Trophoblast cell (in vitro differentiated cells and primary cell): ENCODE data around the gene TNNT3.

Source experiments
- DNase-seq, 2 donors: peaks; one replicate each; pipeline ENCODE4 v3.0.0-alpha.2; 2016
- H2AFZ ChIP-seq: 2 replicates; pipeline ENCODE4 v1.6.1; 2013; ENCODE audit warnings: low read length, moderate library complexity, mild to moderate bottlenecking; ENCODE audit not compliant: insufficient read depth, poor library complexity
- H2AK5ac ChIP-seq: 2 replicates; pipeline ENCODE4 v1.6.1; 2013; ENCODE audit warnings: mild to moderate bottlenecking, low read length
- H2BK120ac ChIP-seq: 2 replicates; pipeline ENCODE4 v1.6.1; 2013; ENCODE audit warnings: low read length, mild to moderate bottlenecking, moderate library complexity; ENCODE audit not compliant: insufficient read depth, poor library complexity
- H2BK12ac ChIP-seq: 2 replicates; pipeline ENCODE4 v1.6.1; 2013; ENCODE audit warnings: mild to moderate bottlenecking, low read length, moderate library complexity
- H2BK5ac ChIP-seq: 2 replicates; pipeline ENCODE4 v1.6.1; 2013; ENCODE audit warnings: low read length, low read depth, moderate library complexity, mild to moderate bottlenecking; ENCODE audit not compliant: poor library complexity
- H3K14ac ChIP-seq: 2 replicates; pipeline ENCODE4 v1.6.1; 2013; ENCODE audit warnings: mild to moderate bottlenecking, low read length
- H3K18ac ChIP-seq: 2 replicates; pipeline ENCODE4 v1.6.1; 2013; ENCODE audit warnings: mild to moderate bottlenecking, low read length
- H3K23ac ChIP-seq: 2 replicates; pipeline ENCODE4 v1.6.1; 2013; ENCODE audit warnings: low read length
- H3K27ac ChIP-seq: 2 replicates; pipeline ENCODE4 v1.5.1; 2013; ENCODE audit warnings: low read depth, mild to moderate bottlenecking, inconsistent platforms, low read length, moderate library complexity
- H3K27me3 ChIP-seq: 2 replicates; pipeline ENCODE4 v1.6.1; 2013; ENCODE audit warnings: inconsistent platforms, mild to moderate bottlenecking, low read length, moderate library complexity; ENCODE audit not compliant: insufficient read depth
- H3K36me3 ChIP-seq, 2 experiments: 1 replicate in 1 of 2; 2 replicates in 1 of 2; pipeline ENCODE4 v1.6.1; 2013; ENCODE audit warnings: low read length in 2 of 2, mild to moderate bottlenecking in 2 of 2, moderate library complexity in 1 of 2; ENCODE audit not compliant: insufficient read depth in 2 of 2, control insufficient read depth in 1 of 2
- H3K4ac ChIP-seq: 2 replicates; pipeline ENCODE4 v1.6.1; 2013; ENCODE audit warnings: low read depth, mild to moderate bottlenecking, low read length, moderate library complexity
- H3K4me1 ChIP-seq, 2 experiments: 1 replicate in 1 of 2; 2 replicates in 1 of 2; pipeline ENCODE4 v1.6.1; 2013; ENCODE audit warnings: low read length in 2 of 2, mild to moderate bottlenecking in 2 of 2, moderate library complexity in 1 of 2; ENCODE audit not compliant: insufficient read depth in 2 of 2, control insufficient read depth in 1 of 2
- H3K4me2 ChIP-seq: 2 replicates; pipeline ENCODE4 v1.6.1; 2013; ENCODE audit warnings: inconsistent platforms, mild to moderate bottlenecking, low read length, moderate library complexity
- H3K4me3 ChIP-seq: 2 replicates; pipeline ENCODE4 v1.5.1; 2013; ENCODE audit warnings: mild to moderate bottlenecking, low read depth, low read length, inconsistent platforms
- H3K79me1 ChIP-seq: one replicate; pipeline ENCODE4 v1.6.1; 2013; ENCODE audit warnings: low read length
- H3K79me2 ChIP-seq: 2 replicates; pipeline ENCODE4 v1.6.1; 2013; ENCODE audit warnings: low read length, mild to moderate bottlenecking; ENCODE audit not compliant: control insufficient read depth, insufficient read depth, poor library complexity
- H3K9ac ChIP-seq: 2 replicates; pipeline ENCODE4 v1.6.1; 2013; ENCODE audit warnings: mild to moderate bottlenecking, low read length
- H3K9me3 ChIP-seq: 2 replicates; pipeline ENCODE4 v1.6.1; 2013; ENCODE audit warnings: low read depth, mild to moderate bottlenecking, control low read depth, inconsistent platforms, low read length; ENCODE audit not compliant: insufficient read depth
- H4K12ac ChIP-seq: 2 replicates; pipeline ENCODE4 v1.6.1; 2013; ENCODE audit warnings: low read depth, mild to moderate bottlenecking, low read length, moderate library complexity
- H4K8ac ChIP-seq: 2 replicates; pipeline ENCODE4 v1.6.1; 2013; ENCODE audit warnings: low read depth, mild to moderate bottlenecking, low read length, moderate library complexity
- H4K91ac ChIP-seq: one replicate; pipeline ENCODE4 v1.6.1; 2013; ENCODE audit warnings: low read depth, mild to moderate bottlenecking, low read length, moderate library complexity
- WGBS: extraction: QIAGEN DNeasy Blood & Tissue Kit; methylation state at CpG from one replicate; pipeline ENCODE4 v1.1.7; 2013; ENCODE audit warnings: missing lambda C conversion rate; ENCODE audit not compliant: insufficient read length, insufficient coverage; ENCODE audit errors: extremely low coverage; 5-methylcytosine and 5-hydroxymethylcytosine counted together

TNNT3 gene

GRCh38 chr11:1918436-1919315, 827 bp upstream of the TNNT3 start:
- Histone ChIP-seq H4K8ac (no peak overlapping the region), H3K4me3 (no peak overlapping the region), H2BK12ac (no peak overlapping the region), H4K12ac (no peak overlapping the region), H4K91ac (no peak overlapping the region), H3K79me2 (no peaks in the 10 kb centered on the region), H3K36me3 (no peaks in the 10 kb centered on the region), H3K4ac (no peak overlapping the region), H3K27me3 (no peaks in the 10 kb centered on the region), H3K9ac (no peak overlapping the region), H3K14ac (no peak overlapping the region), H2BK5ac (no peak overlapping the region), H3K27ac (no peak overlapping the region), H3K4me2 (no peak overlapping the region), H3K4me1 (peaks cover 0 to 2% of the 10 kb centered on the region in 2 experiments), H3K79me1 (no peaks in the 10 kb centered on the region), H3K23ac (no peak overlapping the region), H3K9me3 (peaks cover 3% of the 10 kb centered on the region), H2AFZ (no peak overlapping the region), H2AK5ac (no peak overlapping the region), H3K18ac (no peak overlapping the region), H2BK120ac (no peak overlapping the region)
- no peak for DNase-seq
- WGBS: no CpG with 5 or more reads among the region's 29 CpGs

- Histone ChIP-seq H3K9ac (no peak overlapping the region), H2AK5ac (no peak overlapping the region), H3K27ac (no peak overlapping the region), H3K4me3 (peak overlapping the region; percentile 34), H4K91ac (no peak overlapping the region), H3K36me3 (no peaks in the 10 kb centered on the region), H3K4ac (no peak overlapping the region), H4K8ac (no peak overlapping the region), H3K14ac (no peak overlapping the region), H3K23ac (no peak overlapping the region), H3K79me1 (no peaks in the 10 kb centered on the region), H3K27me3 (no peaks in the 10 kb centered on the region), H3K18ac (no peak overlapping the region), H3K79me2 (no peaks in the 10 kb centered on the region), H4K12ac (no peak overlapping the region), H3K9me3 (no peaks in the 10 kb centered on the region), H2BK120ac (no peak overlapping the region), H3K4me1 (peaks cover 0 to 2% of the 10 kb centered on the region in 2 experiments), H2AFZ (no peak overlapping the region), H2BK5ac (no peak overlapping the region), H2BK12ac (no peak overlapping the region), H3K4me2 (no peak overlapping the region)
- no peak for DNase-seq
- WGBS: no CpG with 5 or more reads among the region's 25 CpGs
Measured at GRCh38 chr11:1920128-1920908, 815 bp downstream of the TNNT3 start.

- no peak overlapping the region for H3K9ac ChIP-seq
- no peak overlapping the region for H4K91ac ChIP-seq
- H2AK5ac ChIP-seq: no peak overlapping the region
- no peak overlapping the region for H3K4me3 ChIP-seq
- no peak overlapping the region for H2BK5ac ChIP-seq
- H2AFZ ChIP-seq: no peak overlapping the region
- no peaks in the 10 kb centered on the region for H3K79me2 ChIP-seq
- no peaks in the 10 kb centered on the region for H3K36me3 ChIP-seq
- no peak overlapping the region for H4K12ac ChIP-seq
- no peaks in the 10 kb centered on the region for H3K27me3 ChIP-seq
- peaks cover 0 to 2% of the 10 kb centered on the region in 2 experiments for H3K4me1 ChIP-seq
- H3K4me2 ChIP-seq: no peak overlapping the region
- WGBS: no CpG with 5 or more reads among the region's 21 CpGs
- H2BK120ac ChIP-seq: no peak overlapping the region
- no peak overlapping the region for H3K4ac ChIP-seq
- no peak overlapping the region for H3K14ac ChIP-seq
- H4K8ac ChIP-seq: no peak overlapping the region
- H3K18ac ChIP-seq: no peak overlapping the region
- no peaks in the 10 kb centered on the region for H3K9me3 ChIP-seq
- no peak overlapping the region for H3K23ac ChIP-seq
- H3K27ac ChIP-seq: no peak overlapping the region
- no peaks in the 10 kb centered on the region for H3K79me1 ChIP-seq
- no peak overlapping the region for H2BK12ac ChIP-seq
- DNase-seq: no peak
Measured at GRCh38 chr11:1920909-1921573, 1.5 kb downstream of the TNNT3 start.

GRCh38 chr11:1921574-1922141, 2.2 kb downstream of the TNNT3 start:
- Histone ChIP-seq H3K4me3 (no peak overlapping the region), H3K23ac (no peak overlapping the region), H3K4me2 (no peak overlapping the region), H4K8ac (no peak overlapping the region), H2AK5ac (no peak overlapping the region), H3K14ac (no peak overlapping the region), H3K79me1 (peaks cover 2% of the 10 kb centered on the region), H2BK12ac (no peak overlapping the region), H3K9ac (no peak overlapping the region), H2AFZ (no peak overlapping the region), H2BK5ac (no peak overlapping the region), H4K12ac (no peak overlapping the region), H3K4ac (no peak overlapping the region), H3K4me1 (peaks cover 5 to 6% of the 10 kb centered on the region in 2 experiments), H3K79me2 (no peaks in the 10 kb centered on the region), H3K27me3 (no peaks in the 10 kb centered on the region), H3K9me3 (no peaks in the 10 kb centered on the region), H3K27ac (no peak overlapping the region), H3K36me3 (no peaks in the 10 kb centered on the region), H4K91ac (no peak overlapping the region), H2BK120ac (no peak overlapping the region), H3K18ac (no peak overlapping the region)
- WGBS: no CpG with 5 or more reads among the region's 18 CpGs
- no peak for DNase-seq
